B cell (primary cell): Measurements from ENCODE around the gene CACNG8. TPM values are rescaled to one million over a fixed set of nuclear protein-coding genes. Genes with fewer than 3 reads are reported as not detected.

Source experiments
- ATAC-seq: fragments of 200-7000 bp; cut with Tn5 transposase; one replicate; pipeline ENCODE4 v1.10.0; 2021; ENCODE audit warnings: low read depth, mild to moderate bottlenecking, moderate number of reproducible peaks, moderate library complexity
- CTCF ChIA-PET: fragments of 350-600 bp; sonication (Branson Sonifier 250); formaldehyde crosslinking; loops from one replicate; lab custom pipeline; 2021; ENCODE audit warnings: antibody characterized with exemption, inconsistent platforms; lab: Charles Lee
- POLR2A ChIA-PET: fragments of 350-600 bp; sonication (Branson Sonifier 250); formaldehyde crosslinking; loops from one replicate; lab custom pipeline; 2021; ENCODE audit warnings: antibody characterized with exemption; lab: Charles Lee
- DNase-seq: peaks from one replicate; pipeline ENCODE4 v3.0.0; 2013
- H2AFZ ChIP-seq: 2 replicates; pipeline ENCODE4 v1.6.1; 2012; ENCODE audit warnings: mild to moderate bottlenecking, low read depth, low read length; ENCODE audit not compliant: insufficient read depth, poor library complexity, severe bottlenecking
- H3K27ac ChIP-seq, 2 donors: 1 replicate in 1 of 2; 2 replicates in 1 of 2; pipeline ENCODE4 v1.5.1; 2012 to 2013; ENCODE audit warnings: low read length in 2 of 2, mild to moderate bottlenecking in 2 of 2, moderate library complexity in 1 of 2
- H3K27me3 ChIP-seq, 4 experiments: fragments of 200-600 bp in 1 of 4; sonication (generic) in 1 of 4; replicated peaks in 1 of 4; 1 replicate in 2 of 4; 2 replicates in 2 of 4; pipeline versions ENCODE4 v1.6.1 to v1.7.0; 2013 to 2016; ENCODE audit warnings: low read length in 3 of 4, mild to moderate bottlenecking in 2 of 4, mixed read lengths in 1 of 4, moderate library complexity in 1 of 4; ENCODE audit not compliant: insufficient read depth in 4 of 4, control insufficient read depth in 3 of 4; ENCODE audit errors: control extremely low read depth in 1 of 4
- H3K36me3 ChIP-seq, 2 experiments: replicated peaks in 1 of 2; 1 replicate in 1 of 2; 2 replicates in 1 of 2; pipeline versions ENCODE4 v1.6.1 to v1.7.1; 2013; ENCODE audit warnings: low read length in 1 of 2; ENCODE audit not compliant: insufficient read depth in 2 of 2, control insufficient read depth in 1 of 2; ENCODE audit errors: control extremely low read depth in 1 of 2, extremely low read depth in 1 of 2
- H3K4me1 ChIP-seq, 2 donors: fragments of 200-600 bp in 1 of 2; sonication (generic) in 1 of 2; 1 replicate in 1 of 2; 2 replicates in 1 of 2; pipeline versions ENCODE4 v1.5.1 to v1.6.1; 2013 to 2017; ENCODE audit warnings: low read length in 2 of 2; ENCODE audit not compliant: control insufficient read depth in 2 of 2, insufficient read depth in 2 of 2
- H3K4me2 ChIP-seq: replicated peaks from 2 replicates; pipeline ENCODE3; 2012; ENCODE audit warnings: mild to moderate bottlenecking, low read depth, low read length; ENCODE audit not compliant: poor library complexity, severe bottlenecking
- H3K4me3 ChIP-seq, 5 experiments: fragments of 200-600 bp in 1 of 5; sonication (generic) in 1 of 5; 1 replicate in 3 of 5; 2 replicates in 2 of 5; pipeline versions ENCODE4 v1.5.1 to v1.7.0; 2011 to 2016; ENCODE audit warnings: low read length in 4 of 5, mild to moderate bottlenecking in 4 of 5, low read depth in 2 of 5, control low read depth in 1 of 5, moderate library complexity in 1 of 5; ENCODE audit not compliant: insufficient read depth in 1 of 5; ENCODE audit errors: control extremely low read depth in 1 of 5, extremely low read depth in 1 of 5
- H3K79me2 ChIP-seq: fragments of 200-600 bp; sonication (generic); one replicate; pipeline ENCODE4 v1.6.0; 2016; ENCODE audit warnings: low read length; ENCODE audit not compliant: control insufficient read depth, insufficient read depth
- H3K9ac ChIP-seq: fragments of 200-600 bp; sonication (generic); 2 replicates; pipeline ENCODE4 v1.6.1; 2017; ENCODE audit warnings: mild to moderate bottlenecking, low read length, moderate library complexity
- H3K9me3 ChIP-seq, 3 donors: one replicate each; pipeline versions ENCODE4 v1.6.1 to v1.7.1; 2013; ENCODE audit warnings: low read length in 2 of 3; ENCODE audit not compliant: control insufficient read depth in 2 of 3, insufficient read depth in 1 of 3; ENCODE audit errors: control extremely low read depth in 1 of 3
- H4K20me1 ChIP-seq: 2 replicates; pipeline ENCODE4 v1.6.0; 2012; ENCODE audit warnings: mild to moderate bottlenecking, low read length; ENCODE audit not compliant: insufficient read depth, control insufficient read depth, poor library complexity, severe bottlenecking
- H3K27ac Mint-ChIP-seq: one replicate; pipeline ENCODE4 v1.8.0; 2021; ENCODE audit warnings: mixed read lengths
- H3K27me3 Mint-ChIP-seq: one replicate; pipeline ENCODE4 v1.8.0; 2021; ENCODE audit warnings: mixed read lengths
- H3K4me1 Mint-ChIP-seq: one replicate; pipeline ENCODE4 v1.8.0; 2021; ENCODE audit warnings: mixed read lengths
- H3K4me3 Mint-ChIP-seq: one replicate; pipeline ENCODE4 v1.8.0; 2021; ENCODE audit warnings: mixed read lengths
- H3K9me3 Mint-ChIP-seq: one replicate; pipeline ENCODE4 v1.8.0; 2022; ENCODE audit warnings: mixed read lengths; ENCODE audit not compliant: insufficient read depth
- CTCF ChIP-seq: fragments of 200-600 bp; IDR thresholded peaks from one replicate; pipeline ENCODE4 v1.8.0; 2022; ENCODE audit warnings: antibody characterized with exemption, mild to moderate bottlenecking
- EZH2 ChIP-seq: IDR thresholded peaks from 2 replicates; pipeline ENCODE4 v1.6.1; 2012; ENCODE audit warnings: borderline replicate concordance, low read depth, mild to moderate bottlenecking, moderate library complexity, low read length; ENCODE audit not compliant: insufficient read depth, poor library complexity, severe bottlenecking
- WGBS: methylation state at CpG from one replicate; pipeline ENCODE4 v1.1.5; 2013; ENCODE audit warnings: missing lambda C conversion rate; ENCODE audit not compliant: insufficient coverage; 5-methylcytosine and 5-hydroxymethylcytosine counted together
- intact Hi-C: fragments of 100-400 bp; cut with micrococcal nuclease; formaldehyde crosslinking; loops from one replicate; pipeline ENCODE4 v1.10.0; 2022
- polyA plus RNA-seq: library from polyadenylated mRNA; depleted of rRNA; stranded (reverse); fragments of >200 nt; gene quantifications from 2 replicates; pipeline ENCODE4 v1.2.3, GENCODE V29; 2012
- total RNA-seq, 2 donors: library from RNA; stranded (reverse); fragments of 120-200 nt in 1 of 2; gene quantifications; 1 replicate in 1 of 2; 2 replicates in 1 of 2; pipeline versions ENCODE4 v1.2.3 to v1.2.4, GENCODE V29; 2013 to 2022

Gene CACNG8
- total and polyA plus RNA-seq, 2 donors (not counting 1 experiment from before 2014, with no cell fraction given), result not detected

DNA sequence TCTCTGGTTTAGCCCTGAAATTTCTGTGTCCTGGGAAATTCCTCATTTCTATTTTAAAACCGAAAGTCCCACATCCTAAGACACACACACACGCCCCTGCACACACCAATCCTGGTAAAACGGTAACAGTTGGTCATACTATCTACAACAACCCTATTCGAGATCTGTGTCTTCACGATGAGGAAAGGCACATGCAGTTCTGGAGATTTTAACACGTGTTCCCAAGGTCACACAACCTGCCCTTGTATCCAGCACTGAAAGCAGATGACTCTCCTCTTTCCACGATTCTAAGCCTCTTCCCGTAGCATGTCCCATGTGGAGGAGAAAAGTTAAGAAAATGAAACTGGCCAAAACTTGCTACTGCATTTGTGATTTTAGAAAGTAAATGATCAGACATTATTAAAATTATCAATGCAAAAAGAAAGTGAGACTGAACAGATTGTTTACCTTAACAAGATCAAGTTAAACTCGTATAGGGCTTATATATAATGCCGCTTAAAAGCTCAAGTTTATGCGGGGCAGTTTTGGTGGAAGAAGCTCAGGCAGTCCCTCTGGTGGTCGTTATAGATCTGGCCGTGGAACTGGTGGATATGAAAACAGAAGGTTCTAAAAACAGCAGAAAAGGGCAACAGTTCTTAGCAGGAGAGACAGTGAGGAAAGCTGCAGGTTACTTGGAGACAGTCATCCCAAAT, 68.3 kb downstream of the CACNG8 start:
- Histone ChIP-seq H3K4me3 (no peak overlapping the region), H3K79me2 (no peaks in the 10 kb centered on the region), H3K9ac (no peak overlapping the region), H2AFZ (no peak overlapping the region), H3K9me3 (peaks cover 0 to 4% (median 0%) of the 10 kb centered on the region in 3 donors), H3K36me3 (no peaks in the 10 kb centered on the region), H3K4me1 (no peaks in the 10 kb centered on the region), H3K27me3 (peaks cover 0 to 6% (median 0%) of the 10 kb centered on the region in 4 experiments), H4K20me1 (no peaks in the 10 kb centered on the region), H3K27ac (no peak overlapping the region), H3K4me2 (no peak overlapping the region)
- no peak for ATAC-seq
- Mint-ChIP-seq H3K27me3 (peaks cover 27% of the 10 kb centered on the region), H3K27ac (no peak overlapping the region), H3K4me3 (no peak overlapping the region), H3K9me3 (no peaks in the 10 kb centered on the region), H3K4me1 (no peaks in the 10 kb centered on the region)
- peak; percentile 18 for TF ChIP-seq CTCF
- no peak for TF ChIP-seq EZH2
- WGBS, result 48% methylated on average over 10 of the region's 13 CpGs
- ChIA-PET POLR2A (no interaction called here), CTCF (interaction anchor here (0.9 to 2.4 kb wide), 5 partner anchors 143 to 836 kb away, joined by 3 to 11 read pairs (median 4); no protein-coding TSS in a partner anchor)
- DNase-seq, result no peak
- intact Hi-C loops, result no loop called here
